HEK293 (cell line): ENCODE measurements around the gene CAMK2N1.
A peak's percentile ranks its signal among the peaks of the same experiment; 100 is the strongest.

Source experiments
- CTCF ChIA-PET: fragments of 350-600 bp; formaldehyde crosslinking; extraction: SDS; loops from one replicate; lab custom pipeline; 2021; ENCODE audit warnings: antibody characterized with exemption; lab: Yijun Ruan, JAX
- POLR2A ChIA-PET: fragments of 300-600 bp; formaldehyde crosslinking; extraction: SDS; loops from one replicate; lab custom pipeline; 2020; ENCODE audit warnings: antibody characterized with exemption, inconsistent platforms; lab: Yijun Ruan, JAX
- H3K27ac ChIP-seq: fragments of 200-500 bp; sonication (Bioruptor generic); 2 replicates; pipeline ENCODE4 v1.5.1; 2014; ENCODE audit warnings: low read depth, low read length, control low read depth, inconsistent platforms; ENCODE audit errors: extremely low read depth
- H3K36me3 ChIP-seq, 2 experiments: fragments of 200-500 bp in 1 of 2; sonication (Bioruptor generic) in 1 of 2; 1 replicate in 1 of 2; 2 replicates in 1 of 2; pipeline ENCODE4 v1.5.1; 2014 to 2017; ENCODE audit warnings: inconsistent platforms in 2 of 2, low read length in 2 of 2; ENCODE audit not compliant: control insufficient read depth in 2 of 2, insufficient read depth in 1 of 2
- H3K4me1 ChIP-seq: fragments of 200-500 bp; sonication (Bioruptor generic); 2 replicates; pipeline ENCODE4 v1.5.1; 2014; ENCODE audit warnings: mild to moderate bottlenecking, low read length, inconsistent platforms; ENCODE audit not compliant: control insufficient read depth, insufficient read depth
- H3K4me3 ChIP-seq: 2 replicates; pipeline ENCODE4 v1.5.1; 2011; ENCODE audit warnings: low read depth, mild to moderate bottlenecking, control low read depth, low read length, moderate library complexity
- H3K9me3 ChIP-seq: fragments of 200-500 bp; sonication (Bioruptor generic); 2 replicates; pipeline ENCODE4 v1.5.1; 2014; ENCODE audit warnings: low read depth, low read length, inconsistent platforms; ENCODE audit not compliant: control insufficient read depth, insufficient read depth
- BCL11A ChIP-seq: fragments of 450-650 bp; formaldehyde crosslinking; IDR thresholded peaks from 2 replicates; pipeline ENCODE4 v1.5.1; 2016; ENCODE audit warnings: low read depth, missing biosample characterization, missing genetic modification characterization
- GLI2 ChIP-seq: fragments of 450-650 bp; formaldehyde crosslinking; IDR thresholded peaks from 2 replicates; pipeline ENCODE4; 2017; ENCODE audit warnings: missing biosample characterization, missing genetic modification characterization, low read depth, borderline replicate concordance
- HOXD13 ChIP-seq: sonication (generic); formaldehyde crosslinking; IDR thresholded peaks from 2 replicates; pipeline ENCODE4 v1.8.0; 2022; ENCODE audit warnings: missing genetic modification reagents, borderline replicate concordance
- INSM2 ChIP-seq: fragments of 450-650 bp; formaldehyde crosslinking; IDR thresholded peaks from 2 replicates; pipeline ENCODE4 v1.5.1; 2016; ENCODE audit warnings: missing biosample characterization, missing genetic modification characterization
- KLF16 ChIP-seq: fragments of 450-650 bp; formaldehyde crosslinking; IDR thresholded peaks from 2 replicates; pipeline ENCODE4 v1.5.1; 2017; ENCODE audit warnings: missing biosample characterization, missing genetic modification characterization
- KLF8 ChIP-seq: fragments of 450-650 bp; formaldehyde crosslinking; IDR thresholded peaks from 2 replicates; pipeline ENCODE4 v1.5.1; 2016; ENCODE audit warnings: missing biosample characterization, missing genetic modification characterization
- MYNN ChIP-seq: fragments of 450-650 bp; formaldehyde crosslinking; IDR thresholded peaks from 2 replicates; pipeline ENCODE4 v1.5.1; 2016; ENCODE audit warnings: missing biosample characterization, missing genetic modification characterization, borderline replicate concordance
- PATZ1 ChIP-seq: fragments of 450-650 bp; formaldehyde crosslinking; IDR thresholded peaks from 2 replicates; pipeline ENCODE4 v1.5.1; 2016; ENCODE audit warnings: missing biosample characterization, missing genetic modification characterization
- PRDM1 ChIP-seq: fragments of 450-650 bp; formaldehyde crosslinking; IDR thresholded peaks from 2 replicates; pipeline ENCODE4; 2016; ENCODE audit warnings: missing biosample characterization, missing genetic modification characterization
- PRDM10 ChIP-seq: fragments of 450-650 bp; formaldehyde crosslinking; IDR thresholded peaks from 2 replicates; pipeline ENCODE4 v1.5.1; 2016; ENCODE audit warnings: missing biosample characterization, missing genetic modification characterization
- ZBTB44 ChIP-seq: fragments of 450-650 bp; IDR thresholded peaks from 2 replicates; pipeline ENCODE4 v1.5.1; 2018; ENCODE audit warnings: missing biosample characterization, mild to moderate bottlenecking, missing genetic modification characterization
- ZBTB48 ChIP-seq: fragments of 450-650 bp; formaldehyde crosslinking; IDR thresholded peaks from 2 replicates; pipeline ENCODE4 v1.5.1; 2016; ENCODE audit warnings: missing biosample characterization, missing genetic modification characterization
- ZFP41 ChIP-seq: fragments of 450-650 bp; formaldehyde crosslinking; IDR thresholded peaks from 2 replicates; pipeline ENCODE4 v1.5.1; 2016; ENCODE audit warnings: missing biosample characterization, missing genetic modification characterization, borderline replicate concordance
- ZNF221 ChIP-seq: fragments of 450-650 bp; formaldehyde crosslinking; IDR thresholded peaks from 2 replicates; pipeline ENCODE4 v1.5.1; 2017; ENCODE audit warnings: missing biosample characterization, missing genetic modification characterization, borderline replicate concordance
- ZNF248 ChIP-seq: fragments of 450-650 bp; formaldehyde crosslinking; IDR thresholded peaks from 2 replicates; pipeline ENCODE4 v1.5.1; 2017; ENCODE audit warnings: missing biosample characterization, missing genetic modification characterization
- ZNF354C ChIP-seq: fragments of 450-650 bp; formaldehyde crosslinking; IDR thresholded peaks from 2 replicates; pipeline ENCODE4 v1.5.1; 2016; ENCODE audit warnings: missing biosample characterization, missing genetic modification characterization, low read depth, borderline replicate concordance
- ZNF37A ChIP-seq: fragments of 450-650 bp; IDR thresholded peaks from 2 replicates; pipeline ENCODE4 v1.5.1; 2018; ENCODE audit warnings: missing biosample characterization, missing genetic modification characterization
- ZNF423 ChIP-seq: fragments of 450-650 bp; formaldehyde crosslinking; IDR thresholded peaks from 2 replicates; pipeline ENCODE4 v1.5.1; 2016; ENCODE audit warnings: missing biosample characterization, missing genetic modification characterization
- ZNF433 ChIP-seq: fragments of 450-650 bp; formaldehyde crosslinking; IDR thresholded peaks from 2 replicates; pipeline ENCODE4 v1.5.1; 2016; ENCODE audit warnings: missing biosample characterization, missing genetic modification characterization, low read depth
- ZNF513 ChIP-seq: fragments of 450-650 bp; IDR thresholded peaks from 2 replicates; pipeline ENCODE4 v1.5.1; 2018; ENCODE audit warnings: missing biosample characterization, missing genetic modification characterization
- ZNF560 ChIP-seq: fragments of 450-650 bp; formaldehyde crosslinking; IDR thresholded peaks from 2 replicates; pipeline ENCODE4 v1.5.1; 2017; ENCODE audit warnings: missing biosample characterization, missing genetic modification characterization, borderline replicate concordance
- ZNF580 ChIP-seq: fragments of 450-650 bp; formaldehyde crosslinking; IDR thresholded peaks from 2 replicates; pipeline ENCODE4 v1.5.1; 2016; ENCODE audit warnings: missing biosample characterization, missing genetic modification characterization
- ZNF792 ChIP-seq: fragments of 450-650 bp; formaldehyde crosslinking; IDR thresholded peaks from 2 replicates; pipeline ENCODE4 v1.5.1; 2016; ENCODE audit warnings: missing biosample characterization, missing genetic modification characterization

The CAMK2N1 gene

GRCh38 chr1:20483833-20484518 is 2.0 kb downstream of the CAMK2N1 start:
- H3K4me1 ChIP-seq = no peaks in the 10 kb centered on the region
- peak overlapping the region; percentile 70 for H3K4me3 ChIP-seq
- POLR2A ChIA-PET = interaction anchor here (1.2 kb wide), 1 partner anchor 19 kb away, joined by 3 read pairs; no protein-coding TSS in a partner anchor
- no peaks in the 10 kb centered on the region for H3K36me3 ChIP-seq
- CTCF ChIA-PET = interaction anchor here (0.6 to 1.2 kb wide), 8 partner anchors 10 to 723 kb away, joined by 3 to 6 read pairs (median 3); no protein-coding TSS in a partner anchor
- H3K9me3 ChIP-seq = no peaks in the 10 kb centered on the region
- no peak overlapping the region for H3K27ac ChIP-seq
- TF ChIP-seq ZNF248 (tag by site-specific recombination) (no peak), ZNF433 (no peak), ZNF221 (no peak), INSM2 (tag by site-specific recombination) (no peak), PATZ1 (tag by site-specific recombination) (no peak), PRDM10 (tag by site-specific recombination) (no peak), ZNF792 (tag by site-specific recombination) (no peak), BCL11A (no peak), ZNF423 (tag by site-specific recombination) (no peak), ZNF580 (tag by site-specific recombination) (no peak), HOXD13 (CRISPR knock-in tag) (no peak)

- POLR2A ChIA-PET = no interaction called here
- Histone ChIP-seq H3K36me3 (no peaks in the 10 kb centered on the region), H3K9me3 (no peaks in the 10 kb centered on the region), H3K27ac (no peak overlapping the region), H3K4me3 (no peak overlapping the region), H3K4me1 (no peaks in the 10 kb centered on the region)
- CTCF ChIA-PET = interaction anchor here (0.6 to 1.4 kb wide), 7 partner anchors 12 to 456 kb away, joined by 3 to 5 read pairs (median 3); no protein-coding TSS in a partner anchor
- TF ChIP-seq ZNF513 (tag by site-specific recombination) = no peak
- TF ChIP-seq ZFP41 (tag by site-specific recombination) = no peak
- TF ChIP-seq ZNF560 (tag by site-specific recombination) = no peak
- no peak for TF ChIP-seq ZNF354C
- TF ChIP-seq GLI2 (tag by site-specific recombination) = no peak
- TF ChIP-seq KLF16 (tag by site-specific recombination) = no peak
- no peak for TF ChIP-seq KLF8 (tag by site-specific recombination)
- no peak for TF ChIP-seq ZBTB44 (tag by site-specific recombination)
- no peak for TF ChIP-seq ZNF37A (tag by site-specific recombination)
- TF ChIP-seq MYNN (tag by site-specific recombination) = no peak
- no peak for TF ChIP-seq ZBTB48 (tag by site-specific recombination)
- no peak for TF ChIP-seq PRDM1
Observed at GRCh38 chr1:20483098-20483832, 2.7 kb downstream of the CAMK2N1 start.
